ENCODE data around the gene ETV3. TPM values are rescaled to one million over a fixed set of nuclear protein-coding genes. Genes with fewer than 3 reads are reported as not detected.
"Not testable (repeated sequence)": the region's sequence is repeated elsewhere in the genome, so short reads cannot be mapped to it uniquely, and the experiment has no call there.

ETV3 gene
- total RNA-seq, 4 donors from 2014 or later: 28.8 to 48.3 (median 32.5) TPM

- DNase-seq (ENCODE audit: low spot score) (no peak), ATAC-seq (ENCODE audit: low FRiP score) (peak; percentile 52)
- no peak for TF ChIP-seq CTCF (IDR thresholded peaks at IDR 0.05)
These were observed 32.0 kb downstream of the ETV3 start for GRCh38 chr1:157105988-157106812.

GRCh38 chr1:157105298-157105987, 32.8 kb downstream of the ETV3 start:
- ATAC-seq (ENCODE audit: low FRiP score) (no peak), DNase-seq (ENCODE audit: low spot score) (no peak)
- TF ChIP-seq CTCF (IDR thresholded peaks at IDR 0.05): no peak

- ATAC-seq (ENCODE audit: low FRiP score) (no peak), DNase-seq (ENCODE audit: low spot score) (no peak)
- TF ChIP-seq CTCF (IDR thresholded peaks at IDR 0.05): no peak
These were observed 33.4 kb downstream of the ETV3 start for GRCh38 chr1:157104598-157105293.

- ATAC-seq (ENCODE audit: low FRiP score) (no peak), DNase-seq (ENCODE audit: low spot score) (no peak)
- TF ChIP-seq CTCF (IDR thresholded peaks at IDR 0.05): no peak
These were observed 34.9 kb downstream of the ETV3 start for GRCh38 chr1:157103268-157103667.

GRCh38 chr1:157101149-157101548, 37.0 kb downstream of the ETV3 start:
- TF ChIP-seq CTCF (IDR thresholded peaks at IDR 0.05): no peak
- DNase-seq (ENCODE audit: low spot score): no peak
- ATAC-seq (ENCODE audit: low FRiP score): no peak

GRCh38 chr1:157099633-157100009, 38.6 kb downstream of the ETV3 start, which contains the start of gene ETV3L:
ETV3L (minus strand) TSS chr1:157099808; CDS start chr1:157099523, 285 bp downstream.
- no peak for DNase-seq (ENCODE audit: low spot score)
- TF ChIP-seq CTCF (IDR thresholded peaks at IDR 0.05): no peak
- no peak for ATAC-seq (ENCODE audit: low FRiP score)

- not testable (repeated sequence) for ATAC-seq (ENCODE audit: low FRiP score)
These were observed 39.1 kb downstream of the ETV3 start for GRCh38 chr1:157098987-157099632.

More at GRCh38 chr1:157098987-157099632, 39.1 kb downstream of the ETV3 start:
- not testable (repeated sequence) for DNase-seq (ENCODE audit: low spot score)

Data from omental fat pad (tissue), 4 donors.